ENCODE data around the gene MYO5B. TPM values are rescaled to one million over a fixed set of nuclear protein-coding genes. Genes with fewer than 3 reads are reported as not detected.

The MYO5B gene
- total RNA-seq, 4 donors from 2014 or later, result 1.2 to 2.2 (median 1.3) TPM

- no peak for TF ChIP-seq CTCF (IDR thresholded peaks at IDR 0.05; ENCODE audit: low read depth)
Observed at GRCh38 chr18:49843778-49844625, 350.9 kb downstream of the MYO5B start.

GRCh38 chr18:49843131-49843530, 351.8 kb downstream of the MYO5B start:
- no peak for TF ChIP-seq CTCF (IDR thresholded peaks at IDR 0.05; ENCODE audit: low read depth)

GRCh38 chr18:49842656-49843055, 352.3 kb downstream of the MYO5B start:
- TF ChIP-seq CTCF (IDR thresholded peaks at IDR 0.05; ENCODE audit: low read depth), result no peak

- TF ChIP-seq CTCF (IDR thresholded peaks at IDR 0.05; ENCODE audit: low read depth), result no peak
Observed at GRCh38 chr18:49841236-49842217, 353.4 kb downstream of the MYO5B start.

DNA sequence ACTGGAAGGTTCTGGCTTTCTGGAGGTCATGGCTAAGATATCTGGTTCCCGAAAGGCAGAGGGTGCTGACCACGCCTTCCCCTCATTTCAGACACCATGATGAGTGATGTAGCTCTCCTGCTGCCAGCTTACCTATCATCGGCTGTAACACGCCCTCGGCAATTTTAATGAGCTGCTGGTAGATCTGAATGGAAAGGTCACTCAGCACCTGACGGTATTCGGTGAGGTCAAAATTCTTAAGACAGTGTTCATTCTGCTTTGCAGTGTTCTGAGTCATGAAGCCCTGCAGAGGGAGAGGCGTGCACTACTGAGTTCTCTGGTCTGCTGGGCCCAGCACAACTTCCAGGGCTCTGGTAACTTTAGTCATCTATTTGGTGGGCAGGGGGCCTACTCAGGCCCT, 355.9 kb downstream of the MYO5B start:
- no peak for TF ChIP-seq CTCF (IDR thresholded peaks at IDR 0.05; ENCODE audit: low read depth)

DNA sequence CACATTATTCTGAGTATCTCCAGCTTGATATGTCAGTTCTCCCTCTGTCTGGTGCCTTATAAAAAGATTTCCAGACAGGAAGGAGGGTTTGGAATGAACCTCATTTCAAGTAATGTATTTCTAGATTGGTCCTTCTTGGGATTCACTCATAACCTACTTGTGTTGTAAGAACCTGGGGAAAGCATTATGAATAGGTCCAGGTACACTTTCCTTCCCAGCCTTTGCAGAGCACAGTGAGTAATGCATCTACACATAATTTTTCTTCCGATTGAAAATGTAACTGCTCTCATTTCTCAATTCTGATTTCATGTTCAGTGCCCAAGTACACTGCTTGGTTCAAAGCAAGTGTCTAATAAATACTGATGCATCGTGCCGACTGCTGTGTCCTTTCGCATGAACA, 356.6 kb downstream of the MYO5B start:
- no peak for TF ChIP-seq CTCF (IDR thresholded peaks at IDR 0.05; ENCODE audit: low read depth)

- TF ChIP-seq CTCF (IDR thresholded peaks at IDR 0.05; ENCODE audit: low read depth), result no peak
Observed at GRCh38 chr18:49837889-49838288, 357.1 kb downstream of the MYO5B start.

Data from subcutaneous adipose tissue (tissue), 4 donors.